DND-41 (cell line): Measurements from ENCODE around the gene NBPF4.

ENCODE experiments used
- EZH2 ChIP-seq: IDR thresholded peaks from 3 replicates; pipeline ENCODE4 v1.6.1; 2012; ENCODE audit warnings: borderline replicate concordance, low read depth, mild to moderate bottlenecking, moderate library complexity, low read length, inconsistent platforms; ENCODE audit not compliant: severe bottlenecking
- TF ChIP-seq, protein P1 (sequence below): IDR thresholded peaks from 2 replicates; pipeline ENCODE4 v1.5.1; 2012; ENCODE audit warnings: borderline replicate concordance, low read length, moderate library complexity, mild to moderate bottlenecking; ENCODE audit not compliant: poor library complexity, severe bottlenecking; ENCODE audit errors: extremely low read depth

DNA sequence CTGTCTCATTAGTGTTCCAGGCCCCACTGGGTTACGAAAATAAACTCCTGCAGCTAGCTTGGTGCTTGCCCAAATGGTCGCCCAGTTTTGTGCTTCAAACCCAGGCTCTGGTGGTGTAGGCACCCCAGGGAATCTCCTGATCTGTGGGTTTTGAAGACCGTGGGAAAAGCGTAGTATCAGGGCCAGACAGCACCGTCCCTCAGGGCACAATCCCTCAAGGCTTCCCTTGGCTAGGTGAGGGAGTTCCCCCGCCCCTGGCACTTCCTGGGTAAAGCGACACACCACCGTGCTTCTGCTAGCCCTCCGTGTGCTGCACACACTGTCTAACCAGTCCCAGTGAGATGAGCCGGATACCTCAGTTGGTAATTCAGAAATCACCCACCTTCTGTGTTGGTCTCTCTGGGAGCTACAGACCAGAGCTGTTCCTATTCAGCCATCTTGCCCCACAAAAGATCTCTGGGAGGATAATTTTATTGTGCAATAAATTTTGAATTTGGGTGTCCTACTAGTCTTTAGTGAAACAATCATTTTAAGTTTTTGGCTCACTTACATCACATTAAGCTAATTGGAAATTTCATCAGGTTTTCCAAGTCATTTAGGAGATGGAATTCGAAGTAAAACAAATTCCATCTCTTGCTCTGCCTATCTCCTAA is 34.3 kb downstream of the NBPF4 start:
- TF ChIP-seq, protein P1, sequence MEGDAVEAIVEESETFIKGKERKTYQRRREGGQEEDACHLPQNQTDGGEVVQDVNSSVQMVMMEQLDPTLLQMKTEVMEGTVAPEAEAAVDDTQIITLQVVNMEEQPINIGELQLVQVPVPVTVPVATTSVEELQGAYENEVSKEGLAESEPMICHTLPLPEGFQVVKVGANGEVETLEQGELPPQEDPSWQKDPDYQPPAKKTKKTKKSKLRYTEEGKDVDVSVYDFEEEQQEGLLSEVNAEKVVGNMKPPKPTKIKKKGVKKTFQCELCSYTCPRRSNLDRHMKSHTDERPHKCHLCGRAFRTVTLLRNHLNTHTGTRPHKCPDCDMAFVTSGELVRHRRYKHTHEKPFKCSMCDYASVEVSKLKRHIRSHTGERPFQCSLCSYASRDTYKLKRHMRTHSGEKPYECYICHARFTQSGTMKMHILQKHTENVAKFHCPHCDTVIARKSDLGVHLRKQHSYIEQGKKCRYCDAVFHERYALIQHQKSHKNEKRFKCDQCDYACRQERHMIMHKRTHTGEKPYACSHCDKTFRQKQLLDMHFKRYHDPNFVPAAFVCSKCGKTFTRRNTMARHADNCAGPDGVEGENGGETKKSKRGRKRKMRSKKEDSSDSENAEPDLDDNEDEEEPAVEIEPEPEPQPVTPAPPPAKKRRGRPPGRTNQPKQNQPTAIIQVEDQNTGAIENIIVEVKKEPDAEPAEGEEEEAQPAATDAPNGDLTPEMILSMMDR = no peak
- TF ChIP-seq EZH2 = no peak
